Coronary artery (tissue), 2 donors: ENCODE results near the gene AMDHD2.
"Not testable (repeated sequence)": the region's sequence is repeated elsewhere in the genome, so short reads cannot be mapped to it uniquely, and the experiment has no call there.

ENCODE experiments used
- DNase-seq: peaks from one replicate; pipeline ENCODE4 v3.0.0-alpha.2; 2017; ENCODE audit warnings: low spot score
- H3K27ac ChIP-seq, 2 donors: fragments of 200-600 bp; sonication (generic); one replicate each; pipeline ENCODE4 v1.5.1; 2016 to 2019
- H3K4me3 ChIP-seq: fragments of 200-600 bp; sonication (generic); 2 replicates; pipeline ENCODE4 v1.5.1; 2016; ENCODE audit warnings: mild to moderate bottlenecking, moderate library complexity
- CTCF ChIP-seq: fragments of 200-600 bp; sonication (generic); IDR thresholded peaks from one replicate; pipeline ENCODE4 v1.5.1; 2019; ENCODE audit warnings: antibody characterized with exemption

The AMDHD2 gene

DNA sequence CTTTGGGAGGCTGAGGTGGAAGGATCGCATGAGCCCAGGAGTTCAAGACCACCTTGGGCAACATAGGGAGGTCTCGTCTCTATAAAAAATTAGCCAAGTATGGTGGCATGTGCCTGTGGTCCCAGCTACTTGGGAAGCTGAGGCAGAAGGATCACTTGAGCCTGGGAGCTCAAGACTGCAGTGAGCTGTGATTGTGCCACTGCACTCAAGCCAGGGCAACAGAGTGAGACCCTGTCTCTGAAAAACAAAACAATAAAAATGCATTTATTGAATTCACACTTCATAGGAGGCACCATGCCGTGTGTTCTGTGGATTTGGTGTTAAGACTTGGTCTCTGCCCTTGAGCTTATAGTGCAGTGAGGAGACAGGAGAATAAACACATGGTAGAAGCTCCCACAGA lies 42.8 kb upstream of the AMDHD2 start:
- no peak for TF ChIP-seq CTCF
- no peak for DNase-seq
- Histone ChIP-seq H3K4me3 (no peak overlapping the region), H3K27ac (no peak overlapping the region)

DNA sequence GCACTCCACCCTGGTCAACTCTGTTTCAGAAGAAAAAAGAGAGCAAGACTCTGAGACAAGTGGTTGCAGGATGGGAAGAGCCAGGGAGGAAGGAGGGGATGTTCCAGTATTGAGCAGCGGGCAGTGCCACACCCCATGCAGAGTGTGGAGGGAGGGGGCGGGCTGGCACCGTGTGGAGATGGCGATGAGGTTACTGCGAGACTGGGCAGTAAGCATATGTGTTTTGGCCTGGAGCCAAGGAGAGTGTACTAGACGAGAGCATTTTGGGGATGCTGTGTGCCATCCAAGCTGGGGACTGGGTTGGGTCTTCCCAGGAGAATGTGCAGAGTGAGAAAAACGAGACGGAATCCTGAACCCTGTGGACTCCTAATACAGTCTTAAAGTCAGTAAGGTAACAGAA lies 41.9 kb upstream of the AMDHD2 start:
- no peak for TF ChIP-seq CTCF
- Histone ChIP-seq H3K4me3 (no peak overlapping the region), H3K27ac (no peak overlapping the region)
- no peak for DNase-seq

- DNase-seq, H3K4me3 ChIP-seq, H3K27ac ChIP-seq: not testable (repeated sequence)
These were observed 40.2 kb upstream of the AMDHD2 start for GRCh38 chr16:2479996-2480395.

GRCh38 chr16:2480948-2481347 lies 39.2 kb upstream of the AMDHD2 start:
- no peak for DNase-seq
- Histone ChIP-seq H3K27ac (no peak overlapping the region), H3K4me3 (no peak overlapping the region)
- TF ChIP-seq CTCF = no peak

- Histone ChIP-seq H3K27ac (peak overlapping the region in 1 of 2 donors; percentile 72), H3K4me3 (no peak overlapping the region)
- no peak for DNase-seq
- no peak for TF ChIP-seq CTCF
These were observed 38.5 kb upstream of the AMDHD2 start for GRCh38 chr16:2481676-2482075.

DNA sequence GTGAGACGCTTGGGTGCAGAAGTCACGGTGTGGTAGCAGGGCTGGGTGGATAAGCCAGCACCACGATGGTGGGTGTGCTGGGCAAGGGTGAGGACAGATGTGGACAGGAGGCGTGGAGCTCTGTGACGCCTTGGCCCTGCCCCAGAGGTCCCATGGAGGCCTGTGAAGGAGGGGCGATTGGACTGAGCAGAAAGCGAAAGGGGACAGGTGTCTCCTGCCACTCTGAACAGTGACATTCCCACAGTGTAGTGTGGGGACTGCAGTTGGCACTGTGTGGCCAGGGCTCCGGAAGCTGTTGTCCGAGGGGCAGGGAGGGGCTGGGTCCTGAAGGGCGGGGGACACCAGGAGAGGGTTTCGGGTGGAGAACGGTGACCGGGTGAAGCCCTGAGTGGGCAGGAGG lies 37.9 kb upstream of the AMDHD2 start:
- no peak for DNase-seq
- TF ChIP-seq CTCF = no peak
- Histone ChIP-seq H3K4me3 (peak overlapping the region; percentile 48), H3K27ac (peak overlapping the region in 1 of 2 donors; percentile 72)

DNA sequence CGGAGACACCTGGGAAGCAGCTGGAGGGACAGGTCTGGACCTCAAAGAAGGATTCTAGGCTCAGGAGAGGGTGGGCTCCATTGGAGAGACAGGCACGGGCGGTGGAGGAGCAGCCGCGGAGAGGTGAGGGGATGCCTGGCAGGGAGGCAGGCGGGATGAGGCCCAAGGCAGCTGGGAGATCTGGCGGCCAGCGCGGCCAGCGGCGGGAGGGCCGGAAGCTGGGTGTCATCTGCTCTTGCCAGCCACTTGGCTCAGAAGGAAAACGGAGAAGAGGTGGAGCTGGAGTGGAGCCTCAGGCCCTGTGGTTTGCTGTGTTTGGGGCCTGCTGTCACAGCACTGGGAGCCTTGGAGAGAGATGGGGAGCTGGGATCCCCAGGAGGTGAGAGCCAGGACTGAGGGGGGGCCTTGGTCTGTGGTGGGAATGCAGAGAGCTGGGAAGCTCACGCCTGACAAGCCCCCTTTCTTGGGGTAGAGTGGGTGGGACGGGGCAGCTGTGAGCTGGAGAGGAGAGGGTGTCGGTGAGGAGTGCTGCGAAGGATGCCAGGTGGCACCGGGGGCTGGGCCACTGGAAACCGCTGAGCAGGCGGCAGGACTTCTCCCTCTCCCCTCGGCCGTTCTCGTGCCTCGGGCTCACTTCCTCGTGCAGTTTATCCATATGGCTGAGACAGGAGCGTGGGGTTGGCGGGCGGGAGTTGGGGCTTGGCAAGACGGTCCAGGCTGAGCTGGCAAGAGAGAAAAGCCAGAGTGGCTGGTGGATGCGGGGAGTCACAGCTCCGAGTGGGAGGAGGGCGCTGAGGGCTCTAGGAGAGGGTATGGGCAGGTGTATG lies 37.2 kb upstream of the AMDHD2 start:
- H3K4me3 ChIP-seq = peak overlapping the region; percentile 48
- TF ChIP-seq CTCF = no peak
- no peak for DNase-seq
- H3K27ac ChIP-seq = peak overlapping the region in 1 of 2 donors; percentile 72
